HG03442 (cell line): Measurements from ENCODE around the gene SULT2B1.
"Not testable (repeated sequence)": the region's sequence is repeated elsewhere in the genome, so short reads cannot be mapped to it uniquely, and the experiment has no call there.

ENCODE experiments used
- ATAC-seq: cut with Tn5 transposase; IDR thresholded peaks from one replicate; pipeline ENCODE4 v1.9.1; 2021; ENCODE audit warnings: mild to moderate bottlenecking, moderate library complexity; ENCODE audit not compliant: unreplicated experiment

SULT2B1 gene

GRCh38 chr19:48556825-48557224 lies 4.9 kb downstream of the SULT2B1 start:
- ATAC-seq, result no peak

DNA sequence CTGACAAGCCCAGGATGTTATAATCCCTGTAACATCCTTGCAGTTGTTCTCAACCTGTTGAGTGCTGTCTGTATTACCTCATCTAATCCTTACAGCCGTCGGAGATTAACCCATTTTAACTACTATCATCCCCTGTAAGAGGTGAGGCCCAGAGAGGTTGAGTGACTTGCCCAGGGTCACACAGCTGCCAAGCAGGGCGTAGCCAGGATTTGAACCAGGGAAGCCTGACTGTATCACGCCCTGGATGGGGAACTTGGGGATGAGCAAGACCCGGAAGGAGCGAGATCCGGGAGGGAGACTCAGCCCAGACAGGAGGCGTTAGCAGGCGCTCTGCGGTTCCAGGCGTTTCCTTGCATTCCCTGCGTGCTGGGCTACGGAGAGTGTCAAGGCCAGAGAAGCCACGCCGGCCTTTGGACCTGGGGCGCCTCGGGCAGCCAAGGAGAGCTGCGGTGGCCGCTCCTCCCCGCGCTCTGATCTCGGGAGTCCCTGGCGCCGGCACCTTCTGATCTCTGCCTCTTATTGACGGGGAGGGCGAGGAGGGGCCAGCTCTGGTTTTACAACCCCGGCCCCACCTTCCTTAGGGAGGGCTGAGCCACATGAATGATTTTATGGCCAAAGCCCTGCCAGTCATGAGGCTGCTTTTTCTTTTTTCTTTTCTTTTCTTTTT lies 6.2 kb downstream of the SULT2B1 start:
- ATAC-seq, result no peak

GRCh38 chr19:48560095-48560530 lies 8.1 kb downstream of the SULT2B1 start:
- no peak for ATAC-seq

- no peak for ATAC-seq
These were observed 9.4 kb downstream of the SULT2B1 start for GRCh38 chr19:48561412-48561811.

DNA sequence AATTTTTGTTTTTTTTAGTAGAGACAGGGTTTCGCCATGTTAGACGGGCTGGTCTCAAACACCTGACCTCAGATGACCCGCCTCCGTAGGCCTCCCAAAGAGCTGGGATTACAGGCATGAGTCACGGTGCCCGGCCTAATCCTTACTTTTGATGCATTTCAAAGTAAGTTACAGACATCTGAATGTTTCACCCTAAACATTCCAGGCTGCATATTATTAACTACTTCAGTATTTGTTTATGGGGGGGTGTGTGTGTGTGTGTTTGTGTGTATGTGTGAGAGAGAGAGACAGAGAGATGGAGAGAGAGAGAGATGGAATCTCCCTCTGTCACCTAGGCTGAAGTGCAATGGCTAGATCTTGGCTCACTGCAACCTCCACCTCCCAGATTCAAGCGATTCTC lies 13.1 kb downstream of the SULT2B1 start:
- ATAC-seq, result no peak

GRCh38 chr19:48568345-48568886 lies 16.4 kb downstream of the SULT2B1 start:
- no peak for ATAC-seq

DNA sequence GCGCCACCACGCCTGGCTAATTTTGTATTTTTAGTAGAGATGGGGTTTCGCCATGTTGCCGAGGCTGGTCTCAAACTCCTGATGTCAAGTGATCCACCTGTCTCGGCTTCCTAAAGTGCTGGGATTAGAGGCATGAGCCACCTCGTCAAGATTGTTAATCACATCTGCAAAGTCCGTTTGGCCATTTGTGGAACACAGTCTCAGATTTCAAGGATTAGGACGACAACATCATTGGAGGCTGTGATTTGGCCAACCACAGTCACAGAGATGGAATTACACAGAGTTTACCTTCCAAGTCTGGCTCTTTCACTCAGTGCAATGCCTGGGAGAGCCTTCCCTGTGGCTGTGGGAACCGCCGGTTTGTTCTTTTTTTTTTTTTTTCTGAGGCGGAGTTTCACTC lies 17.8 kb downstream of the SULT2B1 start:
- no peak for ATAC-seq

- no peak for ATAC-seq
These were observed 19.6 kb downstream of the SULT2B1 start for GRCh38 chr19:48571378-48572162.

DNA sequence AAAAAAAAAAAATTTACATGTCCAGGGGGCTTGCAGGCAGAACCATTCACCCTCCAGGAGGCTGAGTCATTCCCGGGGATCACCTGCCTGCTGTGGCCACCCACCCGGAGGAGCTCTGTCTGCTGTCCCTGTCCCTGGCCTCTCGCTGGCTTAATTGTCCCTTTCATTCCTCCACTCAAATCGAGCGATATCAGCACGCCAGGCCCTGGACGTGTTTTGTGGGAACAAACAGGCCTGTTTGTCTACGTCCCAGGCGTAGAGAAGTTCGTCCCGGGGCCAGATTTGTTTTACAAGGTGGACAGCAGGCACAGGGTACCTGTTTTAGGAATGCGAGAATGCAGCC lies 21.2 kb downstream of the SULT2B1 start:
- ATAC-seq, result no peak

DNA sequence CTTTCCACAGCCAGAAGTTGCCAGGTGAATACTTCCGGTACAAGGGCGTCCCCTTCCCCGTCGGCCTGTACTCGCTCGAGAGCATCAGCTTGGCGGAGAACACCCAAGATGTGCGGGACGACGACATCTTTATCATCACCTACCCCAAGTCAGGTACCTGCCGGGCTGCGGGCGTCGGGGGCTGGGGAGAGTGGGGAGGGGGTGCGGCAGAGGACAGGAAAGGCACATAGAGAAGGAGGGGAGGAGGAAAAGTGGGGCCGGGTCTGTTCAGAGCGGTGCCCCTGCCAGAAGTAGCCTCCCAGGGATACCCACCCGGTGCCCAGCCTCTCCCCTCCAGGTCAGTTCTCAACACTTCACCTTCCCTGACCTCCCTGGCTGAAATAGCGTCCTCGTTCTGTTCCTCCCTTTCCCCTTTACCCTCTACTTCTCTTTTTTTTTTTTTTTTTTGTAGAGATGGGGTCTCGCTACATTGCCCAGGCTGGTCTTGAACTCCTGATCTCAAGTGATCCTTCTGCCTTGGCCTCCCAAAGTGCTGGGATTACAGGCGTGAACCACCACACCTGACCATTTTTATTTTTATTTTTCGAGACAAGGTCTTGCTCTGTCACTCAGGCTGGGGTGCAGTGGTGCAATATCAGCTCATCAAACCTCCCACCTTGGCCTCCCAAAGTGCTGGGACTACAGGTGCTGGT lies 24.1 kb downstream of the SULT2B1 start:
- no peak for ATAC-seq

DNA sequence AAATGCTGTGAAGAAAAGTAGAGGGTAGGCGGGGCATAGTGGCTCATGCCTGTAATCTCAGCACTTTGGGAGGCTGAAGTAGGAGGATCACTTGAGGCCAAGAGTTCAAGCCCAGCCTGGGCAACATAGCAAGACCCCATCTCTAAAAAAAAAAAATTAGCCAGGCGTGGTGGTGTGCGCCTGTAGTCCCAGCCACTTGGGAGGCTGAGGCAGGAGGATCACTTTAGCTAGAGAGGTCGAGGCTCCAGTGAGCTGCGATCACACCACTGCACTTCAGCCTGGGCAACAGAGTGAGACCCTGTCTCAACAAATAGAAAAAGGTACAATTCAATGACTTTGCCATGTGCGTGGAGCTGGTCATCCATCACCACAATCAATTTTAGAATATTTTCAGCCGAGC lies 25.9 kb downstream of the SULT2B1 start:
- not testable (repeated sequence) for ATAC-seq

GRCh38 chr19:48578891-48579290 lies 26.9 kb downstream of the SULT2B1 start:
- ATAC-seq, result no peak

- ATAC-seq, result no peak
These were observed 30.2 kb downstream of the SULT2B1 start for GRCh38 chr19:48582168-48582567.

DNA sequence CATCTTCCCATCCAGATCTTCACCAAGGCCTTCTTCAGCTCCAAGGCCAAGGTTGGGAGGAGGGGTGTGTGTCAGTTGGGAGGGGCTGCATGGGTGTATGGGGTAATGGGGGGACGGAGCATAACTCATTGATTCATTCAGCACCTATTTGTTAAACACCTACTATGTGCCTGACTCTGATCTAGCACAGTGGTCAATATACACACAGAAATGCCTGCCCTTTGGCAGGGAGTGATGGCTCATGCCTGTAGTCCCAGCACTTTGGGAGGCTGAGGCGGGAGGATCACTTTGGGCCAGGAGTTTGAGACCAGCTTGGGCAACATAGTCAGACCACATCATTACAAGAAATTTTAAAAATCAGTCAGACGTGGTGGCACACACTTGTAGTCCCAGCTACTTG lies 35.4 kb downstream of the SULT2B1 start:
- no peak for ATAC-seq

DNA sequence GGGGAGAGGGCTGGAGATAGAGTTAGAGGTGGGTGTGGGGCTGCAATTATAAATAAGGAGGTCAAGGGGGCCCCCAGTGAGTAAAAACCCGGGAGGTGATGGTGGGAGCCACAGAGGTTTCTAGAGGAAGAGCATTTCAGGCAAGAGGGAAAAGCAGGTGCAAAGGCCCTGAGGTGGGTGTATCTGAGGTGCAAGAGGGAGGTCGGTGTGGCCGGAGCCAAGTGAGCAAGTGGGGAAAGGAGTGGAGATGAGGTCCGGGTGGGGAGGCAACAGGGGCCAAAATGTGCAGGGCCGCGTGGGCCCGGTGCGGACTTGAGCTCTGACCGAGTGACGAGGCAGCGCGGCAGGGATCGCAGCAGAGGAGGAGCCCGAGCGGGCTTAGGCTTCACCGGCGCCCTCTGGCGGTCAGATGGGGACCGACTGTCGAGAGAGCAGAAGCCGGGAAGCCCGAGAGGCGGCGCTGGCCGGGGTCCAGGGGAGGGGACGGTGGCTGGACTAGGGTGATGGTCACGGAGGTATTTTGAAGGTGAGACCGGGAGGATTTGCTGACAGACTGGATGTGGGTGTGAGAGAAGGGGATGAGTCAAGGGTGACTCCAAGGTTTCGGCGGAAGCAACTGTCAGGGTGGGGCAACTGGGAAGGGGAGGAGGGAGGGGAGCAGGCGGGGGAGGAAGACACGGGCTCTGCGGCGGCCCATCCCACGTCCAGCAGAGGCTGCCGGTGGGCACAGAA lies 36.9 kb downstream of the SULT2B1 start:
- ATAC-seq, result no peak

DNA sequence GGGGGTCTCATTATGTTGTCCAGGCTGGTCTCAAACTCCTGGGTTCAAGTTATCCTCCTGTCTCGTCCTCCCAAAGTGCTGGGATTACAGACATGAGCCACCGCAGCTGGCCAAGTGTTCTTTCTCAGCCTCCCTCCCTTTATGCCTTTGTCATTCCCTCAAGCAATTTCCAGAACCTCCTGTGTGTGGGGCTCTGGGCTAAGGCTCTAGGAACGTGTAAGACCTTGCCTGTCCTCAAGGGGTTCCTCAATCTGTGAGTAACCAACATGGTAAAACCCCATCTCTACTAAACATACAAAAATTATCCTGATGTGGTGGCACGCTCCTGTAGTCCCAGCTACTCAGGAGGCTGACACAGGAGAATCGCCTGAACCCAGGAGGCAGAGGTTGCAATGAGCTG lies 39.0 kb downstream of the SULT2B1 start:
- ATAC-seq, result no peak

- no peak for ATAC-seq
These were observed 43.2 kb downstream of the SULT2B1 start for GRCh38 chr19:48595171-48595570.

DNA sequence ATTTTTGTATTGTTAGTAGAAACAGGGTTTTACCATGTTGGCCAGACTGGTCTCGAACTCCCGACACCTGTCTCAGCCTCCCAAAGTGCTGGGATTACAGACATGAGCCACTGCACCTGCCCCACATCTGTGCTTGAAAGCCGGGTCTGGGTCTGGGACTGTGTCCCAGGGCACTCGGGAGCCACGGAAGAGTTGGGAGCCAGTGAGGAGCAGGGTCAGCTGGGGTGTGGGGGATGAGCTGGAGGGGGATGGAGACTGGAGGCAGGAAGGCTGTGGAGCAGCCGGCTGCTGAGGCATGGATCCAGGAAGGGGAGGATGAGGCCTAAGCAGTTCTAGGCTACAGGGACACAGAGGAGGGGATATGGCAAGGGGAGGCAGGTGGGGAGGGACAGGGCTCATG lies 43.9 kb downstream of the SULT2B1 start:
- ATAC-seq, result no peak

DNA sequence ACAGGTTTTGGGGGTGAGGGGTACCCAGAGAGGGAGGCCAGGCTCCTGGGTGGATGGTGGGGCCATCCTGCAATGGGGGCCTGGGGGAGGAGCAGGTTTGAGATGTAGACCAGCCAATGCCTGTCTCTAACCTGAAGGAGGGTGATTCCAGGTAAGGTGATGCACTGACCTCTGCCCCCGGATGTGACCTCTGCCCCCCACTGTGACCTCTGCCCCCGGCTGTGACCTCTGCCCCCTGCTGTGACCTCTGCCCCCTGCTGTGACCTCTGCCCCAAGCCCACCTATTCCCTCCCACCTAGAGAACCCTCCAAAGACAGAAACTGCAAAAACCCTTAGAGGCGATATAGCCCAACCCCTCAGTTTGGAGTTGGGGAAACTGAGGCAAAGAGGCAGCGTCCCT lies 44.3 kb downstream of the SULT2B1 start:
- no peak for ATAC-seq

DNA sequence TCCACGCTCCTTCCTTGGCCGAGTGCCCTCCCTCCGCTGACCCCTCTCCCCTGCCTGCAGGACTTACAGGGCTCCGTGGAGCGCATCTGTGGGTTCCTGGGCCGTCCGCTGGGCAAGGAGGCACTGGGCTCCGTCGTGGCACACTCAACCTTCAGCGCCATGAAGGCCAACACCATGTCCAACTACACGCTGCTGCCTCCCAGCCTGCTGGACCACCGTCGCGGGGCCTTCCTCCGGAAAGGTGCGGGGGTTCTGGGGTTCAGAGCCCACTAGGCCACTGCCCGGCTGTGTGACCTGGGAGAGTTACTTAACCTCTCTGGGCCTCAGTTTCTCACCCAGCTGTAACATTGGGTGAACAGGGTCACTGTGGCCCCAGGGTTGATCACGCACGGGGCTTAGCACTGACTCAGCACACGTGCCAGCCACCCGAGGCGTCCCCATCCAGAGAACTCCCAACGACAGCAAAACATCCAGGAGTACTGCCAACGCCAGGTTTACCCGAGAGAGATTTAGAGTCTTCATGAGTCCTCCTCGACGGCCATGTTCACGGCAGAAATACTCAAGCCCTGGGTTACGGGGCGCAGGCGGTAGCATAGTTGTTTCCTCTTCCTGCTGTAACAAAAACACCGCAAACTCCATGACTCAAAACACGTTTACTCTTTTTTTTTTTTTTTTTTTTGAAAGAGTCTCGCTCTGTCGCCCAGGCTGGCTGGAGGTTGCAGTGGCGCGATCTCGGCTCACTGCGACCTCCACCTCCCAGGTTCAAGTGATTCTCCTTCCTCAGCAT lies 44.9 kb downstream of the SULT2B1 start:
- ATAC-seq, result no peak
